G401.6 (cell line): ENCODE results near the gene SERPINB8.
"Not testable (repeated sequence)": the region's sequence is repeated elsewhere in the genome, so short reads cannot be mapped to it uniquely, and the experiment has no call there.

Experiments used
- FAIRE-seq: peaks from 2 replicates; lab custom pipeline; 2012; peaks lifted over from hg19 to GRCh38; lab: Jason Lieb, UNC

The SERPINB8 gene, protein sequence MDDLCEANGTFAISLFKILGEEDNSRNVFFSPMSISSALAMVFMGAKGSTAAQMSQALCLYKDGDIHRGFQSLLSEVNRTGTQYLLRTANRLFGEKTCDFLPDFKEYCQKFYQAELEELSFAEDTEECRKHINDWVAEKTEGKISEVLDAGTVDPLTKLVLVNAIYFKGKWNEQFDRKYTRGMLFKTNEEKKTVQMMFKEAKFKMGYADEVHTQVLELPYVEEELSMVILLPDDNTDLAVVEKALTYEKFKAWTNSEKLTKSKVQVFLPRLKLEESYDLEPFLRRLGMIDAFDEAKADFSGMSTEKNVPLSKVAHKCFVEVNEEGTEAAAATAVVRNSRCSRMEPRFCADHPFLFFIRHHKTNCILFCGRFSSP

DNA sequence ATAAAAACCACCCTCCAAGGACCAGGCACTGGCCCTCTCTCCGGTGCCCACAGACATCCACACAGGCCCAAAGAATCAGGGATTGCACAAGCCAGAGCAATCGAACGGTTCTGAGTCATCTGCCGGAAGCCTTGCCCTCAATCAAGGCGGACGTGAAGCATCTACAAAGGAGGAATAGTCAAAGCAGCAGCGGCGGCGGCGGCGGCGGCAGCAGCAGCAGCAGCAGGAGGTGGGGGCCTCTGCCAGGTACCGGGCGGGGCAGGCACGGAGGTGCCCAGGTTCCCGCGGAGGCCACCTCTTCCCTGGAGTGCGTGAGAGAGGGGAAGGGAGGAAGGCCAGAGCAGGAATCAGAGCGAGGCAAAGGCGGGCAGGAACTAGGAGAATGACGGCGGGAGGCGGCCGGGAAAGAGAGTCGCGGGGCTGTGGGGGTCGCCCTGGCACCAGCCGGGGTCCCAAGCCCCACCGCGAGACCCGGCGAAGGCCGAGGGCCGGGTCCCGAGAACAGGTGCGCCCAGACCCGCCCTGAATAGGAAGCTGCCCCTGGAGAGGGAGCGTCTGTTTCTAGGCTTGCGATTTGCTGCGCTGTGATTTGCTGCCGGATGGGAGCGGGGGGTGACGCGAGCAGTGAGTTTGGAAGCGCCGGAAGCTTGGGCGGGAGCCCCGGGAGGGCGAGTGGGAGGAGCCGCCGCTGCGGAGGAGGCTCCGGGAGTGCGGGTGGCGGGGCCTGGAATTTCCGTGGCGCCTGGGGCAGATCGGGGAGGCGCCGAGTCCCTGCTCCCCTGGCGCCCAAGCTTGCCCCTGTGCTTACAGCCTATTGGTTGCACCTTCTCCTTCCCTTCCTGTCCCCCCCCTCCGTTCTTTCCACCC, at the start of gene SERPINB8:
Gene SERPINB8, plus strand, starts transcription at position 140 of the 867 bp plus-strand sequence. CDS start 8,228 bp downstream, outside the sequence.
- no peak for FAIRE-seq

DNA sequence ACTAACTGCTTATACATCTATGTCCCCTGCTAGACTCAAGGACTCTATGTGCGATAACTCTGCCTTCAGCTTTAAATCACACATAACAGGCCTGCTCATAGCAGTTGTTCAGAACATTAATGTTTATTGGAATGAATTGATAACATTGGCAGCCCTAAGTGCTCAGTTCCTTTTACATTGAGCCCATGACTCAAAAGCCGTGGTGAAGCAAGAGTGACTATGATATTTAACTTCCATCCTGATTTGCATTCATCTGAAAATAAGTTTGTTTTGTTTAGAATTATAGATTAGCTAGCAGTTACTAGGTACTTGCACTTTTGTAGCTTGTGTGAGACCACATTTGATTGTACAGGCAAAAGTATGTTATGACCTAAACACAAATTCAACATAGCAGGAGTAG, 47.8 kb upstream of the SERPINB8 start:
- FAIRE-seq: no peak

GRCh38 chr18:63924551-63924950, 45.3 kb upstream of the SERPINB8 start:
- no peak for FAIRE-seq

GRCh38 chr18:63928331-63928730, 41.5 kb upstream of the SERPINB8 start:
- no peak for FAIRE-seq

DNA sequence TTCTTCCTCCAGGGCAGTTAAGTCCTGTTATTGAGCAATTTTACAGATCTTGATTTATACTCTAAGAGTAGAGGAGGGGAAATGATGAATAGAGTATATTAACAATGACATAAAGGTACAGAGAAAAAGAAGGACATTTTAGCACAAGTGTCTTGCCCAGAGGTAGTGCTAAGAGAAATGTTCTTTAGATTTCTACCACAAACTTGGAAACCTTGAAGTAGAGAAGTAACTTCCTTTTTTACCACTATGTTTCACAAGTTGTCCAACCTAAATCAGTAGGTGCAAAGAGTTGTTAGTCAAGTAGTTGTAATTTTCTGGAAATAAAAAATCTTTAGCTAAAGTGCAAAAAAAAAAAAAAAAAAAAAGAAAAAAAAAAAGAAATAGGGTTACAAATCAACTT, 40.5 kb upstream of the SERPINB8 start:
- FAIRE-seq: not testable (repeated sequence)

GRCh38 chr18:63930773-63931354, 39.0 kb upstream of the SERPINB8 start:
- no peak for FAIRE-seq

- FAIRE-seq: no peak
Measured at GRCh38 chr18:63936156-63936931, 33.5 kb upstream of the SERPINB8 start.

- no peak for FAIRE-seq
Measured at GRCh38 chr18:63936932-63937393, 32.9 kb upstream of the SERPINB8 start.

- FAIRE-seq: no peak
Measured at GRCh38 chr18:63940008-63940407, 29.9 kb upstream of the SERPINB8 start.

DNA sequence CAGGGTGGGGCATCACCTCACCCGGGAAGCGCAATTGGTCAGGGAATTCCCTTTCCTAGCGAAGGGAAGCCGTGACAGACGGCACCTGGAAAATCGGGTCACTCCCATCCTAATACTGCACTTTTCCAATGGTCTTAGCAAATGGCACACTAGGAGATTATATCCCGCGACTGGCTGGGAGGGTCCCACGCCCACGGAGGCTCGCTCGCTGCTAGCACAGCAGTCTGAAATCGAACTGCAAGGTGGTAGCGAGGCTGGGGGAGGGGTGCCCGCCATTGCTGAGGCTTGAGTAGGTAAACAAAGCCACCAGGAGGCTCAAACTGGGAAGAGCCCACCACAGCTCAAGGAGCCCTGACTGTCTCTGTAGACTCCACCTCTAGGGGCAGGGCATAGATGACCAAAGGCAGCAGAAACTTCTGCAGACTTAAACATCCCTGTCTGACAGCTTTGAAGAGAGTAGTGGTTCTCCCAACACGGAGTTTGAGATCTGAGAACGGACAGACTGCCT, 29.3 kb upstream of the SERPINB8 start:
- FAIRE-seq: not testable (repeated sequence)

DNA sequence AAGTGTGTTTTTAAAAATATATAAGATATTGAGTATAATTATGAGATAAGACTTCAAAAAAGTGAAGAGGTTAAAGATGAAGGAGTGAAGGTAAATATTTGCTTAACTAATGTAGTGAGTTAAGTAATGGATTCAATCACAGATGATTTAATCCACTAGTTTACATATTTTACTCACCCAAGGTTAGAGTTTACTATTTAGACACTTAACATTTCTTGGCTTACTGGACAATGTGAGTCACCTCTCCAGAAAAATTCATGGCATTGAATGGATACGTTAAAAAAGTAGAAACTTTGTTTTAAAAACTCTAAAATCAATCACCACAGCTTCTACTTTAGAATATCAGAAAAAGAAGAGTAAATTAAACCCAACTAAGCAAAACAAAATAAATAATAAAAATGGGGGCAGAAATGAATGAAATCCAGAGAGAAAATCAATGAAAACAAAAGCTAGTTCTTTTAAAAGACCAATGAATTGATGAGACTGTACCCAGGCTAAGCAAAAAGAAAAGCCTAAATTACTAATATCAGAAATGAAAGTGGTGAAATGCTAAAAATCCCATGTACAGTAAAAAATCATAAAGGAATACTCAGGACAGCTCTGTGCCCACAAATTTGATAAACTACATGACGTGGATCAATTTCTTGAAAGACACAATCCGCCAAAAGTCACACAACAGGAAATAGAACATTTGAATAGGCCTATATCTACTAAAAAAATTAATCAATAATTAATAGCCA, 22.7 kb upstream of the SERPINB8 start:
- FAIRE-seq: no peak

- no peak for FAIRE-seq
Measured at GRCh38 chr18:63949068-63949737, 20.7 kb upstream of the SERPINB8 start, which contains the start of gene HMSD. Gene HMSD (plus strand): TSS chr18:63949301. CDS start chr18:63953456, 4,155 bp downstream.

DNA sequence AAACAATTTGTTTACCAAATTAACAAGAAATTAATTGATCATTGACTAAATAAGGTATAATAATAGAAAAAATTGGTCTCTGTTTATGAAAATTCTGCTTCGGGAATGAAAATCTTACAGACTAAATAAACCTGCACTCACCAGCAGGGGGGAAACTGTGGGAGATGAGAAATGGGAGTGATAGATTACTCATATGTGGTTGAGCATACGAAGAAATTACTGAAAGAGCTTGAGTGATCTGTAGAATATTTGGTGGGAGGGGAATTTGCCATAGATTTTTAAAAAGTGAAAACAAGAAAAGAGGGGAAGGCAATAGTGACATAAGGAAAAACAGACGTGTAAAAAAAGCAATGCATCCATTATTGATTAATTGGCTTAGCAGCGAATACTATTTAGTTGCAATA, 18.6 kb upstream of the SERPINB8 start:
- no peak for FAIRE-seq

DNA sequence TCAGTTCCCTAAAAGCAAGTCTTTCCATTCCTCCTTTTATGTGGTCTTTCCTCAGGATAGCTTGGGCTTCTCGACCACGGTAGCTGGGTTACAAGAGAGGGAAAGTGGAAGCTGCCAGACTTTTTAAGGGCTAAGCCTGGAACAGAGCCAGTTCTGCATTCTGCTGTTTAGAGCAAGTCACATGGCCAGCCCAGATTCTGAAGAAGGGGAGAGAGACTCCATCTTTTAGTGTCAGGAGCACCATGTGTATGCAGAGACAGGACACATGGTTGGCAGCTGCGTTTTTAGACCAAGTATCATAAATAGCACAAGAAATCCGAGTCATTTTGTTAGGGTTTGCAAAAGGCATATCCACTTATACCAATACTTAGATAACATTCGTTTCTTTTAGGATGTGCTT, 16.1 kb upstream of the SERPINB8 start:
- no peak for FAIRE-seq

DNA sequence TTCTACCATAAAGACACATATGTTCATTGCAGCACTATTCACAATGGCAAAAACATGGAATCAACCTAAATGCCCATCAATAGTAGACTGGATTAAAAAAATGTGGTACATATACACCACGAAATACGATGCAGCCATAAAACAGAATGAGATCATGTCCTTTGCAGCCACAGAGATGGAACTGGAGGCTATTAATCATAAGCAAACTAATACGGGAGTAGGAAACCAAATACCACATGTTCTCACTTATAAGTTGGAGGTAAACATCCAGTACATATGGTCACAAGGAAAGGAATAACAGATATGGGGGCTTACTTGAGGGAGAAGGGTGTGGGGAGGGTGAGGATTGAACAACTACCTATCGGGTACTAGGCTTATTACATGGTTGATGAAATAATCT, 13.1 kb upstream of the SERPINB8 start:
- FAIRE-seq: no peak

DNA sequence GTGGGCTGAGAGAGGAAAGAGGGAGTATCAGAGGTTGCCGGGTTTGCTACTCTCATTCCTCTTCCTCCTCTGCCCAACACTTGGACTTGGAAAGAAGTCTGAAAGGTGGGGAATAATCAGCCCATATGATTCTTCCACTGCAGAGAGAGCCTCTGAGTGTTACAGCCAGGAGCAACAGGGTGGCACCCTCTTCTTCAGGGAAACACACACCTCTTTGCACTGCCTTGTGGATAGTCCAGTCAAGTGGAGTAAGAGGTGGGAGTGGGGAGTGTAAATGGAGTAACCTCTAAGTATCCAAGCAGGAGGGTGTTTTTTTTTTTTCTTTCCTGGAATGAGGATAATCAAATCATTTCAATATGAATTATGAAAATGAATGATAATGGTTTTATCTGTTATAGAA, 9.0 kb upstream of the SERPINB8 start:
- no peak for FAIRE-seq

DNA sequence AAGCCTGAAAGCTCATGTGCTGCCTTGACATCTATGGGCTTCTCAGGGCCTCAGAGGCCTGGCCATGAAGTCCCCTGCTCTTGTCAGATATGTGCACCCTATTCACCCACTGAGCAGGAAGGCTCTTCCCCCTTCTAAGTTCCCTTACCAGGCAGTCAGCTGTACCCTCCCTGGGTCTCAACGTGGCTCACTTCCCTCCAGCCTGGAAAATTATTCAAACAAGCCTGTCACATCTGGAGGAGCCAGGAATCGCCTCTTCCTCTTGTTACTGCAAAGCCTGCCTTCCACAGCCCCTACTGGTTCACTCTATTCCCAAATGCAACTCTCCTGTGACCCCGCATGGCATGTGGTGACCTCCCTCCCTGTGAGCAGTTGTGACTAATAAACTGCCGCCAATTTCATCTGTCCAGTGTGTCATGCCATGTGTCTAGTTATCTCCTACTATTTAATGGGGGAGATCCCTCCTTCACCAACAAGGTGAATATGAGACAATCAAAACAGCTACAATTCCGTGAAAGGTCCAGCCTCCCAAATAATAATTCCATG, 8.4 kb upstream of the SERPINB8 start:
- no peak for FAIRE-seq

GRCh38 chr18:63962137-63962536, 7.7 kb upstream of the SERPINB8 start:
- FAIRE-seq: no peak

DNA sequence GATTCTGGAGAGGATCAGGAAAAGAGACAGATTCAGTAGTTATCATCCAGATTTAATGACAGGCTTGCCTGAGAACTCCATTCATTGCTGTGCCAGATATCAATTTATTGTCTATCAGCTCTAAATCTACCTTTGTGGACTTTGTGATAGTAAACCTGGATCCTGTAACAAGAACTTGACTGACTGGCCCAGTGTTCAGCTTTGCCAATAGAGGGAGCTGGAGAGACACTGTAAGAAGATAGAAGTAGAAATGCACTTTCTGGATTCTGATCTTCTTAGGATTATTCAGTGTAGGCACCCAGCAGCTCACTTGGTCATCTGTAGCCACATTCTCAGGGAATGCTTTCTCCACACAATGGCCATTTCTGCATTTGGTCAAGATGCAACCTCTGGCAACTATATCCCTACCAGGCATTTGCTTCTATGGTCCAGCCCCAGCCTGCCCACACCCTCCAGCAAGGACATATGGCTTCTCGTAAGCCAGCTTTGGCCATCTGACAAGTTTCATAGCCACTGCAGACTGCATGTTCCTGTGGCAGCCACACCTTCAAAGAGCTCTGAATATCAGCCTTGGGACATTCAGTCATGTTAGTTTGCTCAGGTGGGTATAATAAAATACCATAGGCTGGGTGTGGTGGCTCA, 6.1 kb upstream of the SERPINB8 start:
- FAIRE-seq: no peak

- no peak for FAIRE-seq
Measured at GRCh38 chr18:63964908-63965307, 5.0 kb upstream of the SERPINB8 start.
